Measurements from ENCODE around the gene MRPS25.

GRCh38 chr3:15015456-15015855 is 49.7 kb downstream of the MRPS25 start:
- TF ChIP-seq POLR2A (IDR thresholded peaks at IDR 0.05; ENCODE audit: low read length) (no peak), GATA1 (IDR thresholded peaks at IDR 0.05; ENCODE audit: low read depth, low read length) (no peak)
